ENCODE measurements around the gene FOXJ2.
"Not testable (repeated sequence)": the region's sequence is repeated elsewhere in the genome, so short reads cannot be mapped to it uniquely, and the experiment has no call there.

The FOXJ2 gene

GRCh38 chr12:8069582-8069981 is 37.1 kb downstream of the FOXJ2 start:
- no peak for ATAC-seq
- H3K27ac Mint-ChIP-seq = no peak overlapping the region
- no peaks in the 10 kb centered on the region for H3K36me3 Mint-ChIP-seq (ENCODE audit: low read depth)
- no peak overlapping the region for H3K4me3 Mint-ChIP-seq
- no peaks in the 10 kb centered on the region for H3K27me3 Mint-ChIP-seq
- no peaks in the 10 kb centered on the region for H3K9me3 Mint-ChIP-seq
- DNase-seq = no peak
- peaks cover 35% of the 10 kb centered on the region for H3K4me1 Mint-ChIP-seq

GRCh38 chr12:8071820-8072219 is 39.3 kb downstream of the FOXJ2 start:
- H3K9me3 Mint-ChIP-seq; ATAC-seq; DNase-seq; H3K27ac Mint-ChIP-seq; H3K36me3 Mint-ChIP-seq (ENCODE audit: low read depth); H3K27me3 Mint-ChIP-seq; H3K4me3 Mint-ChIP-seq: not testable (repeated sequence)
- H3K4me1 Mint-ChIP-seq = peaks cover 13% of the 10 kb centered on the region

GRCh38 chr12:8075935-8076334 is 43.4 kb downstream of the FOXJ2 start:
- no peak for ATAC-seq

GRCh38 chr12:8076366-8076765 is 43.9 kb downstream of the FOXJ2 start:
- Mint-ChIP-seq H3K36me3 (ENCODE audit: low read depth) (no peaks in the 10 kb centered on the region), H3K4me3 (no peak overlapping the region), H3K27ac (no peak overlapping the region), H3K4me1 (peaks cover 38% of the 10 kb centered on the region), H3K9me3 (no peaks in the 10 kb centered on the region), H3K27me3 (no peaks in the 10 kb centered on the region)
- DNase-seq (no peak), ATAC-seq (no peak)

More at GRCh38 chr12:8075935-8076334, 43.4 kb downstream of the FOXJ2 start:
- peaks cover 34% of the 10 kb centered on the region for H3K4me1 Mint-ChIP-seq
- H3K4me3 Mint-ChIP-seq = no peak overlapping the region
- no peaks in the 10 kb centered on the region for H3K27me3 Mint-ChIP-seq
- no peak for DNase-seq
- no peaks in the 10 kb centered on the region for H3K36me3 Mint-ChIP-seq (ENCODE audit: low read depth)
- H3K27ac Mint-ChIP-seq = no peak overlapping the region
- H3K9me3 Mint-ChIP-seq = no peaks in the 10 kb centered on the region

DNA sequence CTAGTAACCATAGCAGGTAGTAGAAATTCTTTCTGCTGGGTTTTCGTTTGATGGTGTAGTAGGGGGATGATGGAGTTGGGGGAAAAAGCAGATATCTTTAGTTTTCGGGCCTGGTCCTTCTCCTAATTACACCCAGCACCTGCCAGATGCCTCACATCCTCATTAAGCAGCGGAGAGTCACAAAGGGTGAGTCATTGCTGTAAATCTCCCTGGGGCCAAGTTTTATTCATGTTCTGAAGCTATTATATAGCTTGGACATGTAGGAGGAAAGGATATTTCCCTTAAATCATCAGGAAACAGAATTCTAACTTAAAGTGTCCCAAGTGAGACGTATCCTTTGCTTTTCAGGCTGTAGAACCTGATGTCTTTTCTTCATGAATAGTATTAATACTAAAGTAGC is 44.7 kb downstream of the FOXJ2 start:
- DNase-seq = no peak
- Mint-ChIP-seq H3K9me3 (no peaks in the 10 kb centered on the region), H3K4me1 (peaks cover 38% of the 10 kb centered on the region), H3K4me3 (no peak overlapping the region), H3K36me3 (ENCODE audit: low read depth) (no peaks in the 10 kb centered on the region), H3K27me3 (no peaks in the 10 kb centered on the region), H3K27ac (peak overlapping the region; percentile 44)
- no peak for ATAC-seq

- peaks cover 2% of the 10 kb centered on the region for H3K36me3 Mint-ChIP-seq (ENCODE audit: low read depth)
- ATAC-seq (peak; percentile 33), DNase-seq (peak; percentile 56)
- H3K4me1 Mint-ChIP-seq = peaks cover 45% of the 10 kb centered on the region
- peak overlapping the region; percentile 34 for H3K27ac Mint-ChIP-seq
- H3K27me3 Mint-ChIP-seq = no peaks in the 10 kb centered on the region
- H3K4me3 Mint-ChIP-seq = peak overlapping the region; percentile 30
- H3K9me3 Mint-ChIP-seq = no peaks in the 10 kb centered on the region
Measured at GRCh38 chr12:8078398-8078797, 45.9 kb downstream of the FOXJ2 start.

DNA sequence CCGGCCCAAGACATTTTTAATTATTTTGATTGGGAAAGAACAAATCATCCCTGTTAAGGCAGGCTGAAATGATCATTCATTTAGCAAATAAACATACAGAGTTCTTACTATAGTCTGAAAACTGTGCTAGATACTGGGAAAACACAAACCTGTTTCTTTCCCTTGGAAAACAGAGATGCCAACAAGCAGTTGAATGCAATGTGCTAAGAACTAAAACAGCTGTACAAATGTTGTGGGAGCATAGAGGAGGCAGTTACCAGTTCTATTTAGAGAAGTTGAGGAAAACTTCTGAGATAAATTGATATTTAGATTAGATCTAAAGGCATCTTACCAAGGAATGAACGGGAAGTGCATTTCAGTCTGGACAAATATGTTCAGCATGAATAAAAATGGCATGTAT is 46.4 kb downstream of the FOXJ2 start:
- Mint-ChIP-seq H3K9me3 (no peaks in the 10 kb centered on the region), H3K36me3 (ENCODE audit: low read depth) (peaks cover 2% of the 10 kb centered on the region), H3K4me1 (peaks cover 50% of the 10 kb centered on the region), H3K27me3 (no peaks in the 10 kb centered on the region), H3K4me3 (peak overlapping the region; percentile 30), H3K27ac (peak overlapping the region; percentile 95)
- ATAC-seq (no peak), DNase-seq (no peak)

DNA sequence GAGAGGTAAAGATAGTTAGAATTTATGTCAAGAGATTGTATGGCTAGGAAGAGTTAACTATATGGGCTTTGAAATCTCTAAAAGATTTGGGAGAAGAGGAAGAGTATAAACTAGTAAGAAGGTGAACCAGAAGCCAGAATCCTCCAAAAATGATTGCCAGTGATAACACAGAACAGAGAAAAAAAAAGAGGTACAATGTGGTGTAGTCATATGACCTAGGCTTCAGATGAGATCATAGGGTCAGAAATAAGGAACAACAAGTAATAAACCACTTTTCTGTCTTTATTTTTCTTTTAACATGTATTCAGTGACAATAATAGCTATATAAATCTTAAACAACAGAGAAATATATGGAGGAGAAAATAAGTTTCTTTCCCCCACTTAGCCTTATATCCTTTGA is 47.6 kb downstream of the FOXJ2 start:
- Mint-ChIP-seq H3K36me3 (ENCODE audit: low read depth) (peaks cover 5% of the 10 kb centered on the region), H3K4me1 (peaks cover 59% of the 10 kb centered on the region), H3K9me3 (no peaks in the 10 kb centered on the region), H3K4me3 (peak overlapping the region; percentile 29), H3K27ac (peak overlapping the region; percentile 95), H3K27me3 (no peaks in the 10 kb centered on the region)
- DNase-seq (no peak), ATAC-seq (no peak)

- Mint-ChIP-seq H3K4me3 (peak overlapping the region; percentile 99), H3K9me3 (no peaks in the 10 kb centered on the region), H3K27me3 (no peaks in the 10 kb centered on the region), H3K36me3 (ENCODE audit: low read depth) (peaks cover 13% of the 10 kb centered on the region), H3K27ac (peak overlapping the region; percentile 95), H3K4me1 (peaks cover 70% of the 10 kb centered on the region)
- DNase-seq = peak; percentile 46
- peak; percentile 37 for ATAC-seq
Measured at GRCh38 chr12:8081251-8081920, 48.9 kb downstream of the FOXJ2 start.

DNA sequence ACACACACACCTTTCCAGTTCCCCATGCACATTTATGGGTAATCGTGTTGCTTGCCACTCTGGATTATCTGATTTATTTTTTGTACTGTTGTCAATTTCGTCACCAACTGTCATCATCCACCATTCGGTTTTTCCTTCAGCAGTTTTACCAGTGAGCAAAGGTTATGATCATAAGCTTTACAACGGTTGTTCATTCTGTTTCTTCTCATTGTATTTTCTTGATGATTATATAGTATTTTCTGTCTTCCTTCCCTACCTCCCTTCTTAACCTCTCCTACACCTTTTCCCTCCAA is 50.2 kb downstream of the FOXJ2 start:
- DNase-seq (no peak), ATAC-seq (no peak)
- H3K36me3 Mint-ChIP-seq (ENCODE audit: low read depth) = peaks cover 15% of the 10 kb centered on the region
- peak overlapping the region; percentile 95 for H3K27ac Mint-ChIP-seq
- no peaks in the 10 kb centered on the region for H3K9me3 Mint-ChIP-seq
- no peaks in the 10 kb centered on the region for H3K27me3 Mint-ChIP-seq
- peak overlapping the region; percentile 99 for H3K4me3 Mint-ChIP-seq
- peaks cover 75% of the 10 kb centered on the region for H3K4me1 Mint-ChIP-seq

DNA sequence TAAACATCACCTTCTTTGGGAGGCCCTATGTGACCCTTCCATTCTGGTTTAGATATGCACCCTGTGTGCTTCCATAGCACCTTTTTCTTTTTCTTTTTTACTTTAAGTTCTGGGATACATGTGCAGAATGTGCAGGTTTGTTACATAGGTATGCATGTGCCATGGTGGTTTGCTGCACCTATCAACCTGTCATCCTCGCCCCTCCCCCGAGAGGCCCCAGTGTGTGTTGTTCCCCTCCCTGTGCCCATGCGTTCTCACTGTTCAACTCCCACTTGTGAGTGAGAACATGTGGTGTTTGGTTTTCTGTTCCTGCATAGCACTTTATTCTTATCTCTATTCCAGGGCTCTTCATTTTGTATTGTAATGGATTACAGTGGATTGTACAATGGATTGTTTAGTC is 51.8 kb downstream of the FOXJ2 start:
- peaks cover 24% of the 10 kb centered on the region for H3K36me3 Mint-ChIP-seq (ENCODE audit: low read depth)
- peak overlapping the region; percentile 99 for H3K4me3 Mint-ChIP-seq
- DNase-seq = peak; percentile 48
- not testable (repeated sequence) for ATAC-seq, H3K27me3 Mint-ChIP-seq, H3K9me3 Mint-ChIP-seq
- H3K27ac Mint-ChIP-seq = peak overlapping the region; percentile 95
- peaks cover 73% of the 10 kb centered on the region for H3K4me1 Mint-ChIP-seq

- peaks cover 46% of the 10 kb centered on the region for H3K36me3 Mint-ChIP-seq (ENCODE audit: low read depth)
Measured at GRCh38 chr12:8087666-8088065, 55.1 kb downstream of the FOXJ2 start.

GRCh38 chr12:8088574-8088973 is 56.1 kb downstream of the FOXJ2 start:
- ATAC-seq (peak; percentile 79), DNase-seq (peak; percentile 20)
- Mint-ChIP-seq H3K4me1 (peaks cover 46% of the 10 kb centered on the region), H3K36me3 (ENCODE audit: low read depth) (peaks cover 52% of the 10 kb centered on the region), H3K9me3 (no peaks in the 10 kb centered on the region), H3K4me3 (peak overlapping the region; percentile 66), H3K27ac (peak overlapping the region; percentile 85), H3K27me3 (no peaks in the 10 kb centered on the region)

More at GRCh38 chr12:8087666-8088065, 55.1 kb downstream of the FOXJ2 start:
- DNase-seq (no peak), ATAC-seq (no peak)
- Mint-ChIP-seq H3K27me3 (no peaks in the 10 kb centered on the region), H3K4me3 (peak overlapping the region; percentile 66), H3K27ac (peak overlapping the region; percentile 85), H3K9me3 (no peaks in the 10 kb centered on the region), H3K4me1 (peaks cover 53% of the 10 kb centered on the region)

- ATAC-seq, DNase-seq, H3K9me3 Mint-ChIP-seq, H3K27me3 Mint-ChIP-seq, H3K4me3 Mint-ChIP-seq: not testable (repeated sequence)
- Mint-ChIP-seq H3K4me1 (peaks cover 39% of the 10 kb centered on the region), H3K27ac (peak overlapping the region; percentile 85), H3K36me3 (ENCODE audit: low read depth) (peaks cover 56% of the 10 kb centered on the region)
Measured at GRCh38 chr12:8089277-8089676, 56.8 kb downstream of the FOXJ2 start.

DNA sequence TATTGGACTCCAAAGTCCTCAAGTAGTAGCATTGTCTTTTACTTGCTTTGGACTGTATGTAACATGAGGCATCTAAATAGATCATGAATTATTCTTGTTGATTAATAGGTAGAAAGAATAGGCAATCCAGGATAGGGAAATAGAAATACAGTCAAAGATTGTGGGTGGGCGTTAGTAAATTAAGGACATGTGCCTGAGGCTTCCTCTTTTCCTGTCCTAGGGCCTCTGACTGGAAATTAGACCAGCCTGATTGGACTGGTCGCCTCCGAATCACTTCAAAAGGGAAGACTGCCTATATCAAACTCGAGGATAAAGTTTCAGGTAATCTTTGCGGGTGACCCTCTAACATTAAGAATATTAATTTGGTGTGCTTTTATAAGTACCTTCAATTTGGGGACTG is 57.2 kb downstream of the FOXJ2 start:
- no peak for ATAC-seq
- Mint-ChIP-seq H3K9me3 (no peaks in the 10 kb centered on the region), H3K4me3 (no peak overlapping the region), H3K36me3 (ENCODE audit: low read depth) (peaks cover 57% of the 10 kb centered on the region), H3K27ac (no peak overlapping the region), H3K27me3 (no peaks in the 10 kb centered on the region), H3K4me1 (peaks cover 35% of the 10 kb centered on the region)
- DNase-seq = no peak

DNA sequence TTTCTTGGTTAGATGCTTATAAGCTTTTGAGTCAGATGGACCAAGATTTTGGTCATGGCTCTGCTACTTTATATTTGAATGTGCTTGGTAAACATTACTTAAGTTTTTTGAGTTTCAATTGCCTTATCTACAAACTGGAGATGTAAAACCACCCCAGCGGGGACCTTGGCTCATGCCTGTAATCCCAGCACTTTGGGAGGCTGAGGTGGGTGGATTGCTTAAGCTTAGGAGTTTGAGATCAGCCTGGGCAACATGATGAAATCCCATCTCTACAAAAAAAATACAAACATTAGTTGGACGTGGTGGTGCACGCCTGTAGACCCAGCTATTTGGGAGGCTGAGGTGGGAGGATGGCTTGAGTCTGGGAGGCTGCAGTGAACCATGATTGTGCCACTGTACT is 60.8 kb downstream of the FOXJ2 start:
- no peak overlapping the region for H3K4me3 Mint-ChIP-seq
- DNase-seq (no peak), ATAC-seq (no peak)
- H3K4me1 Mint-ChIP-seq = peaks cover 8% of the 10 kb centered on the region
- H3K9me3 Mint-ChIP-seq = no peaks in the 10 kb centered on the region
- no peak overlapping the region for H3K27ac Mint-ChIP-seq
- peaks cover 63% of the 10 kb centered on the region for H3K36me3 Mint-ChIP-seq (ENCODE audit: low read depth)
- no peaks in the 10 kb centered on the region for H3K27me3 Mint-ChIP-seq
